Superior temporal gyrus (tissue), 1 donor: ENCODE results near the gene RPS2.

Experiments
- DNase-seq: peaks from one replicate; pipeline ENCODE4 v3.0.0-alpha.2; 2016; ENCODE audit errors: extremely low spot score

RPS2 gene

GRCh38 chr16:1981398-1981836 lies 16.8 kb upstream of the RPS2 start, which contains the start of gene NOXO1:
Gene NOXO1, minus strand, starts transcription at chr16:1981469. Its CDS starts 290 bp downstream, at chr16:1981179.
- no peak for DNase-seq

- DNase-seq, result no peak
Observed at GRCh38 chr16:1980770-1981087, 16.1 kb upstream of the RPS2 start.

GRCh38 chr16:1980030-1980769 lies 15.6 kb upstream of the RPS2 start:
- no peak for DNase-seq

- DNase-seq, result no peak
Observed at GRCh38 chr16:1979271-1980029, 14.8 kb upstream of the RPS2 start.

GRCh38 chr16:1978476-1979120 lies 14.0 kb upstream of the RPS2 start:
- no peak for DNase-seq

- no peak for DNase-seq
Observed at GRCh38 chr16:1977875-1978268, 13.2 kb upstream of the RPS2 start.

GRCh38 chr16:1976951-1977874 lies 12.6 kb upstream of the RPS2 start:
- DNase-seq, result no peak

GRCh38 chr16:1976216-1976520 lies 11.5 kb upstream of the RPS2 start:
- DNase-seq, result no peak

GRCh38 chr16:1975432-1976215 lies 11.0 kb upstream of the RPS2 start:
- no peak for DNase-seq

- DNase-seq, result no peak
Observed at GRCh38 chr16:1974157-1975070, 9.8 kb upstream of the RPS2 start.

GRCh38 chr16:1973461-1974156 lies 9.0 kb upstream of the RPS2 start:
- DNase-seq, result no peak

- no peak for DNase-seq
Observed at GRCh38 chr16:1972490-1972877, 7.9 kb upstream of the RPS2 start.

- DNase-seq, result peak; percentile 94
Observed at GRCh38 chr16:1971796-1972489, 7.3 kb upstream of the RPS2 start, which contains the start of gene TBL3. Gene TBL3, plus strand, starts transcription at chr16:1972053. Its CDS starts 112 bp downstream, at chr16:1972165.

- no peak for DNase-seq
Observed at GRCh38 chr16:1968146-1968953, 3.7 kb upstream of the RPS2 start.

GRCh38 chr16:1966460-1966859 lies 1.8 kb upstream of the RPS2 start, which contains the start of gene RNF151:
Gene RNF151, plus strand, starts transcription at chr16:1966856. Its CDS starts 26 bp downstream, at chr16:1966882.
- no peak for DNase-seq

- DNase-seq, result no peak
Observed at GRCh38 chr16:1965396-1966001, 873 bp upstream of the RPS2 start.

GRCh38 chr16:1963806-1964505 lies 670 bp downstream of the RPS2 start:
- peak; percentile 40 for DNase-seq
